ENCODE measurements around the gene FGA. TPM values are rescaled to one million over a fixed set of nuclear protein-coding genes. Genes with fewer than 3 reads are reported as not detected.

FGA gene
- total RNA-seq, 1 donor from 2014 or later: not detected

GRCh38 chr4:154625971-154626370 lies 35.4 kb upstream of the FGA start:
- Mint-ChIP-seq H3K9me3 (no peaks in the 10 kb centered on the region), H3K4me3 (no peak overlapping the region), H3K27ac (no peak overlapping the region), H3K27me3 (peaks cover 18% of the 10 kb centered on the region), H3K4me1 (no peaks in the 10 kb centered on the region), H3K36me3 (ENCODE audit: low read depth) (no peaks in the 10 kb centered on the region)
- no peak for TF ChIP-seq CTCF (IDR thresholded peaks at IDR 0.05)
- ATAC-seq (ENCODE audit: low read depth) (no peak), DNase-seq (no peak)
- ChIA-PET CTCF (interaction anchor here (2.0 to 9.6 kb wide), 2 partner anchors 67 to 75 kb away, joined by 9 to 124 read pairs; partner anchors contain the start of gene PLRG1), POLR2A (no interaction called here)
- intact Hi-C loops (cut with micrococcal nuclease): no loop called here

GRCh38 chr4:154623995-154624394 lies 33.5 kb upstream of the FGA start:
- ChIA-PET POLR2A (interaction anchor here (1.9 kb wide), 1 partner anchor 74 kb away, joined by 4 read pairs; the partner anchor contains the start of gene PLRG1), CTCF (interaction anchor here (1.2 to 9.6 kb wide), 3 partner anchors 65 to 73 kb away, joined by 4 to 124 read pairs (median 13); partner anchors contain the start of gene PLRG1)
- H3K36me3 Mint-ChIP-seq (ENCODE audit: low read depth): no peaks in the 10 kb centered on the region
- intact Hi-C loops (cut with micrococcal nuclease): no loop called here
- DNase-seq (no peak), ATAC-seq (ENCODE audit: low read depth) (no peak)
- H3K9me3 Mint-ChIP-seq: no peaks in the 10 kb centered on the region
- H3K27ac Mint-ChIP-seq: no peak overlapping the region
- no peak for TF ChIP-seq CTCF (IDR thresholded peaks at IDR 0.05)
- H3K27me3 Mint-ChIP-seq: peaks cover 7% of the 10 kb centered on the region
- no peaks in the 10 kb centered on the region for H3K4me1 Mint-ChIP-seq
- no peak overlapping the region for H3K4me3 Mint-ChIP-seq

- ChIA-PET POLR2A (interaction anchor here (1.9 kb wide), 1 partner anchor 73 kb away, joined by 4 read pairs; the partner anchor contains the start of gene PLRG1), CTCF (interaction anchor here (0.9 to 9.6 kb wide), 5 partner anchors 10 to 295 kb away, joined by 4 to 124 read pairs (median 6); partner anchors contain the start of gene PLRG1)
- Mint-ChIP-seq H3K27ac (no peak overlapping the region), H3K27me3 (peaks cover 7% of the 10 kb centered on the region), H3K4me3 (no peak overlapping the region), H3K9me3 (no peaks in the 10 kb centered on the region), H3K4me1 (peaks cover 3% of the 10 kb centered on the region), H3K36me3 (ENCODE audit: low read depth) (no peaks in the 10 kb centered on the region)
- no peak for TF ChIP-seq CTCF (IDR thresholded peaks at IDR 0.05)
- DNase-seq: no peak
- ATAC-seq (ENCODE audit: low read depth): no peak
- intact Hi-C loops (cut with micrococcal nuclease): no loop called here
Observed at GRCh38 chr4:154623436-154623835, 32.9 kb upstream of the FGA start.

GRCh38 chr4:154622598-154622997 lies 32.1 kb upstream of the FGA start:
- DNase-seq (no peak), ATAC-seq (ENCODE audit: low read depth) (no peak)
- ChIA-PET POLR2A (no interaction called here), CTCF (interaction anchor here (0.9 to 9.6 kb wide), 6 partner anchors 9 to 294 kb away, joined by 3 to 124 read pairs (median 5); partner anchors contain the start of gene PLRG1)
- peaks cover 4% of the 10 kb centered on the region for H3K4me1 Mint-ChIP-seq
- intact Hi-C loops (cut with micrococcal nuclease): loop anchor here (1.0 kb wide), 1 partner anchor 70 kb away; no protein-coding TSS in a partner anchor
- TF ChIP-seq CTCF (IDR thresholded peaks at IDR 0.05): no peak
- H3K4me3 Mint-ChIP-seq: no peak overlapping the region
- H3K36me3 Mint-ChIP-seq (ENCODE audit: low read depth): no peaks in the 10 kb centered on the region
- peaks cover 7% of the 10 kb centered on the region for H3K27me3 Mint-ChIP-seq
- H3K27ac Mint-ChIP-seq: no peak overlapping the region
- H3K9me3 Mint-ChIP-seq: no peaks in the 10 kb centered on the region

- no peak for TF ChIP-seq CTCF (IDR thresholded peaks at IDR 0.05)
- ChIA-PET POLR2A (interaction anchor here (2.3 kb wide), 1 partner anchor 70 kb away, joined by 10 read pairs; the partner anchor contains the start of gene PLRG1), CTCF (interaction anchor here (1.5 to 9.6 kb wide), 3 partner anchors 14 to 69 kb away, joined by 5 to 124 read pairs (median 8); partner anchors contain the start of gene PLRG1)
- no peaks in the 10 kb centered on the region for H3K36me3 Mint-ChIP-seq (ENCODE audit: low read depth)
- H3K4me3 Mint-ChIP-seq: no peak overlapping the region
- H3K9me3 Mint-ChIP-seq: no peaks in the 10 kb centered on the region
- H3K27me3 Mint-ChIP-seq: peaks cover 2% of the 10 kb centered on the region
- intact Hi-C loops (cut with micrococcal nuclease): no loop called here
- ATAC-seq (ENCODE audit: low read depth) (no peak), DNase-seq (no peak)
- H3K4me1 Mint-ChIP-seq: peaks cover 15% of the 10 kb centered on the region
- H3K27ac Mint-ChIP-seq: no peak overlapping the region
Observed at GRCh38 chr4:154620111-154620510, 29.6 kb upstream of the FGA start.

Measured in activated B cell treated with CpG ODN at 0.5 μM for 24 hours (primary cell).